ENCODE results near the gene NAA60.

DNA sequence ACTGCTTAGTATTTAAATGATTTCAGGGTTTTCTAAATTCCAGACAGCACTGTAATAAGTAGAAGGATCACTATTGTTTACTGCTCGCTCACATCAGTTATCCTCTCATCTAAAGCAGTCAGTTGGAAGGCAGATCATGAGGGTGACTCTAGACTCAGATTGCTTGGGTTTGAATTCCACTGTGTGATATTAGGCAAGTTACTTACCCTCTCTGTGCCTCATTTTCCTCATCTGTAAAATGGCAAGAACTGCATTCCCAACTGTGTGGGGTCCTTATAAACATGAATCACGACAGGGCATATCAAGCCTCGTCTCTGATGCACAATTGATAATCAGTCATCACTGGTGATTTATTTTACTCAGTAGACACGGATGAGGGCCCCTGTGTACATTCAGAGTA, 72.4 kb downstream of the NAA60 start:
- TF ChIP-seq EZH2phosphoT487 (IDR thresholded peaks at IDR 0.05; ENCODE audit: unreplicated experiment) (no peak), JUNB (IDR thresholded peaks at IDR 0.05; ENCODE audit: unreplicated experiment) (no peak), EZH2 (IDR thresholded peaks at IDR 0.05; ENCODE audit: low read depth, unreplicated experiment) (no peak), POLR2AphosphoS5 (IDR thresholded peaks at IDR 0.05; ENCODE audit: low read depth) (no peak), CREB1 (CRISPR knock-in tag; IDR thresholded peaks at IDR 0.05; ENCODE audit: low read depth) (no peak), ZNF331 (CRISPR knock-in tag; IDR thresholded peaks at IDR 0.05; ENCODE audit: low read depth) (no peak), NANOG (IDR thresholded peaks at IDR 0.05; ENCODE audit: borderline replicate concordance) (no peak), STAT1 (IDR thresholded peaks at IDR 0.05; ENCODE audit: unreplicated experiment) (no peak)
- TF ChIP-seq, protein P1, sequence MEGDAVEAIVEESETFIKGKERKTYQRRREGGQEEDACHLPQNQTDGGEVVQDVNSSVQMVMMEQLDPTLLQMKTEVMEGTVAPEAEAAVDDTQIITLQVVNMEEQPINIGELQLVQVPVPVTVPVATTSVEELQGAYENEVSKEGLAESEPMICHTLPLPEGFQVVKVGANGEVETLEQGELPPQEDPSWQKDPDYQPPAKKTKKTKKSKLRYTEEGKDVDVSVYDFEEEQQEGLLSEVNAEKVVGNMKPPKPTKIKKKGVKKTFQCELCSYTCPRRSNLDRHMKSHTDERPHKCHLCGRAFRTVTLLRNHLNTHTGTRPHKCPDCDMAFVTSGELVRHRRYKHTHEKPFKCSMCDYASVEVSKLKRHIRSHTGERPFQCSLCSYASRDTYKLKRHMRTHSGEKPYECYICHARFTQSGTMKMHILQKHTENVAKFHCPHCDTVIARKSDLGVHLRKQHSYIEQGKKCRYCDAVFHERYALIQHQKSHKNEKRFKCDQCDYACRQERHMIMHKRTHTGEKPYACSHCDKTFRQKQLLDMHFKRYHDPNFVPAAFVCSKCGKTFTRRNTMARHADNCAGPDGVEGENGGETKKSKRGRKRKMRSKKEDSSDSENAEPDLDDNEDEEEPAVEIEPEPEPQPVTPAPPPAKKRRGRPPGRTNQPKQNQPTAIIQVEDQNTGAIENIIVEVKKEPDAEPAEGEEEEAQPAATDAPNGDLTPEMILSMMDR (conservative IDR thresholded peaks at IDR 0.05; ENCODE audit: low read depth in 2 of 2) = no peak
- TF ChIP-seq, protein P2, sequence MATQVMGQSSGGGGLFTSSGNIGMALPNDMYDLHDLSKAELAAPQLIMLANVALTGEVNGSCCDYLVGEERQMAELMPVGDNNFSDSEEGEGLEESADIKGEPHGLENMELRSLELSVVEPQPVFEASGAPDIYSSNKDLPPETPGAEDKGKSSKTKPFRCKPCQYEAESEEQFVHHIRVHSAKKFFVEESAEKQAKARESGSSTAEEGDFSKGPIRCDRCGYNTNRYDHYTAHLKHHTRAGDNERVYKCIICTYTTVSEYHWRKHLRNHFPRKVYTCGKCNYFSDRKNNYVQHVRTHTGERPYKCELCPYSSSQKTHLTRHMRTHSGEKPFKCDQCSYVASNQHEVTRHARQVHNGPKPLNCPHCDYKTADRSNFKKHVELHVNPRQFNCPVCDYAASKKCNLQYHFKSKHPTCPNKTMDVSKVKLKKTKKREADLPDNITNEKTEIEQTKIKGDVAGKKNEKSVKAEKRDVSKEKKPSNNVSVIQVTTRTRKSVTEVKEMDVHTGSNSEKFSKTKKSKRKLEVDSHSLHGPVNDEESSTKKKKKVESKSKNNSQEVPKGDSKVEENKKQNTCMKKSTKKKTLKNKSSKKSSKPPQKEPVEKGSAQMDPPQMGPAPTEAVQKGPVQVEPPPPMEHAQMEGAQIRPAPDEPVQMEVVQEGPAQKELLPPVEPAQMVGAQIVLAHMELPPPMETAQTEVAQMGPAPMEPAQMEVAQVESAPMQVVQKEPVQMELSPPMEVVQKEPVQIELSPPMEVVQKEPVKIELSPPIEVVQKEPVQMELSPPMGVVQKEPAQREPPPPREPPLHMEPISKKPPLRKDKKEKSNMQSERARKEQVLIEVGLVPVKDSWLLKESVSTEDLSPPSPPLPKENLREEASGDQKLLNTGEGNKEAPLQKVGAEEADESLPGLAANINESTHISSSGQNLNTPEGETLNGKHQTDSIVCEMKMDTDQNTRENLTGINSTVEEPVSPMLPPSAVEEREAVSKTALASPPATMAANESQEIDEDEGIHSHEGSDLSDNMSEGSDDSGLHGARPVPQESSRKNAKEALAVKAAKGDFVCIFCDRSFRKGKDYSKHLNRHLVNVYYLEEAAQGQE (IDR thresholded peaks at IDR 0.05; ENCODE audit: unreplicated experiment) = no peak
- TF ChIP-seq, protein P3, sequence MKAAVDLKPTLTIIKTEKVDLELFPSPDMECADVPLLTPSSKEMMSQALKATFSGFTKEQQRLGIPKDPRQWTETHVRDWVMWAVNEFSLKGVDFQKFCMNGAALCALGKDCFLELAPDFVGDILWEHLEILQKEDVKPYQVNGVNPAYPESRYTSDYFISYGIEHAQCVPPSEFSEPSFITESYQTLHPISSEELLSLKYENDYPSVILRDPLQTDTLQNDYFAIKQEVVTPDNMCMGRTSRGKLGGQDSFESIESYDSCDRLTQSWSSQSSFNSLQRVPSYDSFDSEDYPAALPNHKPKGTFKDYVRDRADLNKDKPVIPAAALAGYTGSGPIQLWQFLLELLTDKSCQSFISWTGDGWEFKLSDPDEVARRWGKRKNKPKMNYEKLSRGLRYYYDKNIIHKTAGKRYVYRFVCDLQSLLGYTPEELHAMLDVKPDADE (IDR thresholded peaks at IDR 0.05) = no peak

Data from GM23338 (cell line).